ENCODE data around the gene INPP5A.
"Not testable (repeated sequence)": the region's sequence is repeated elsewhere in the genome, so short reads cannot be mapped to it uniquely, and the experiment has no call there.

Gene INPP5A

DNA sequence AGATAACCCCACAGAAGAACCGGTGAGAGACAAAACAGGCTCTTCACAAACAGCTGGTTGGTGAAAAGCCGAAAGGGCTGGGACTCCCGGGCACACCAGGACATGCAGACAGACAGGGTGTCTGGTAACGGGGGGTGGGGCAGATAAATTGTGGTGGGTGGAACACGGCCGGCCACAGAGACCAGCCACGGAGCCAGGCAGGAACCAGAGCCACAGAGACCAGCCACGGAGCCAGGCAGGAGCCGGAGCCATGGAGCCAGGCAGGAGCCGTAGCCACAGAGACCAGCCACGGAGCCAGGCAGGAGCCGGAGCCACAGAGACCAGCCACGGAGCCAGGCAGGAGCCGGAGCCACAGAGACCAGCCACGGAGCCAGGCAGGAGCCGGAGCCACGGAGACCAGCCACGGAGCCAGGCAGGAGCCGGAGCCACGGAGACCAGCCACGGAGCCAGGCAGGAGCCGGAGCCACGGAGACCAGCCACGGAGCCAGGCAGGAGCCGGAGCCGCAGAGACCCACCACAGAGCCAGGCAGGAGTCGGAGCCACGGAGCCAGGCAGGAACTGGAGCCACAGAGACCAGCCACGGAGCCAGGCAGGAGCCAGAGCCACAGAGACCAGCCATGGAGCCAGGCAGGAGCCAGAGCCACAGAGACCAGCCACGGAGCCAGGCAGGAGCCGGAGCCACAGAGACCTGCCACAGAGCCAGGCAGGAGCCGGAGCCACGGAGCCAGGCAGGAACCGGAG, 288.4 kb downstream of the INPP5A start:
- not testable (repeated sequence) for H2BK5ac ChIP-seq (ENCODE audit: low read length); H3K9ac ChIP-seq (ENCODE audit: low read length); H3K56ac ChIP-seq (ENCODE audit: low read length); H3K4ac ChIP-seq (ENCODE audit: low read depth, low read length); H3K79me1 ChIP-seq (ENCODE audit: low read length); H3K27ac ChIP-seq (ENCODE audit: low read depth, low read length); H3K4me1 ChIP-seq (ENCODE audit: control insufficient read depth, low read depth, low read length); H3K79me2 ChIP-seq (ENCODE audit: control insufficient read depth, insufficient read depth, low read length); H3K4me2 ChIP-seq (ENCODE audit: low read length); H3K36me3 ChIP-seq (ENCODE audit: control insufficient read depth, insufficient read depth, low read length); H3K4me3 ChIP-seq (ENCODE audit: low read length); H4K8ac ChIP-seq (ENCODE audit: low read depth, low read length); H4K5ac ChIP-seq (ENCODE audit: low read length); H2AK5ac ChIP-seq (ENCODE audit: low read length); H3K27me3 ChIP-seq (ENCODE audit: insufficient read depth, low read length, poor library complexity); H2BK15ac ChIP-seq (replicated peaks; ENCODE audit: low read depth); H2BK120ac ChIP-seq (ENCODE audit: low read depth, low read length); H3K18ac ChIP-seq (ENCODE audit: low read length); H3K23ac ChIP-seq (ENCODE audit: low read length)
- WGBS (ENCODE audit: extremely low coverage, insufficient coverage, low lambda C conversion rate): no CpG with 5 or more reads among the region's 34 CpGs
- DNase-seq: peak; percentile 21

DNA sequence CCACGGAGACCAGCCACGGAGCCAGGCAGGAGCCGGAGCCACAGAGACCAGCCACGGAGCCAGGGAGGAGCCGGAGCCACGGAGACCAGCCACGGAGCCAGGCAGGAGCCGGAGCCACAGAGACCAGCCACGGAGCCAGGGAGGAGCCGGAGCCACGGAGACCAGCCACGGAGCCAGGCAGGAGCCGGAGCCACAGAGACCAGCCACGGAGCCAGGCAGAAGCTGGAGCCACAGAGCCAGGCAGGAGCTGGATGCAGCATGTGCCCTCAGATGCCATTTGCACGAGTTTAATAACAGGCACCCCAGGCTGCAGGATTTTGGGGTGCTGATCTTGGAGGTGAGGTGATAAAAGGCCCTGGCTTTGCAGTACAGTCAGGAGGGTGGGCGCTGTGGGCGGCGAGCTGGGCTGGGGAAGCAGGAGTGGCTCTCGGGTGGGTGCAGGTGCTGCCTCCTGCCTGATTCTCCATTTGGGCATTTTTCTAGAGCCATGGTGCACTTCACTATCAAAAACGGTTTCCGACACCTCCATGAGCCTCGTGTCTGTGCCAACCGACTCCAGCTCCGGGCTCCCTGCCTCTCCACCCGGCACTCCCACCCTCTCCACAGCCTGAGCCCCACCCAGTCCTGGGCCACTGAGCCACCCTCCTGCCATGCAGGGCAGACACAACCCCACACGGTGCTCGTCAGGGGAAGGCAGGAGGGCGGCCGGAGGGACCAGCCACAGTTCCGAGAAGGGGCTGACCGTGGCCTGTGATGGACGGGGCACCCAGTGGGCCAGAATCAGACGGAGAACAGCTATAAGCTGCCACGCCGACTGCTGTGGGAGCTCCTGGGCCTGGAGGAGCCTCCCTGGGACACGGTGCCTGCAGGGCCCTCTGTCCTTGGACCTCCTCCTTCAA, 289.2 kb downstream of the INPP5A start:
- Histone ChIP-seq H3K27me3 (ENCODE audit: insufficient read depth, low read length, poor library complexity) (no peaks in the 10 kb centered on the region), H3K79me2 (ENCODE audit: control insufficient read depth, insufficient read depth, low read length) (no peaks in the 10 kb centered on the region), H2AK5ac (ENCODE audit: low read length) (no peak overlapping the region), H4K5ac (ENCODE audit: low read length) (no peak overlapping the region), H3K4ac (ENCODE audit: low read depth, low read length) (no peak overlapping the region), H3K18ac (ENCODE audit: low read length) (no peak overlapping the region), H3K4me1 (ENCODE audit: control insufficient read depth, low read depth, low read length) (no peaks in the 10 kb centered on the region), H3K4me3 (ENCODE audit: low read length) (no peak overlapping the region), H2BK120ac (ENCODE audit: low read depth, low read length) (no peak overlapping the region), H3K23ac (ENCODE audit: low read length) (no peak overlapping the region), H3K4me2 (ENCODE audit: low read length) (no peak overlapping the region), H3K36me3 (ENCODE audit: control insufficient read depth, insufficient read depth, low read length) (no peaks in the 10 kb centered on the region), H2BK15ac (replicated peaks; ENCODE audit: low read depth) (no peak overlapping the region), H4K8ac (ENCODE audit: low read depth, low read length) (no peak overlapping the region), H3K27ac (ENCODE audit: low read depth, low read length) (no peak overlapping the region), H2BK5ac (ENCODE audit: low read length) (no peak overlapping the region), H3K56ac (ENCODE audit: low read length) (no peak overlapping the region), H3K9ac (ENCODE audit: low read length) (no peak overlapping the region), H3K79me1 (ENCODE audit: low read length) (no peaks in the 10 kb centered on the region)
- no CpG with 5 or more reads among the region's 36 CpGs for WGBS (ENCODE audit: extremely low coverage, insufficient coverage, low lambda C conversion rate)
- DNase-seq: no peak

DNA sequence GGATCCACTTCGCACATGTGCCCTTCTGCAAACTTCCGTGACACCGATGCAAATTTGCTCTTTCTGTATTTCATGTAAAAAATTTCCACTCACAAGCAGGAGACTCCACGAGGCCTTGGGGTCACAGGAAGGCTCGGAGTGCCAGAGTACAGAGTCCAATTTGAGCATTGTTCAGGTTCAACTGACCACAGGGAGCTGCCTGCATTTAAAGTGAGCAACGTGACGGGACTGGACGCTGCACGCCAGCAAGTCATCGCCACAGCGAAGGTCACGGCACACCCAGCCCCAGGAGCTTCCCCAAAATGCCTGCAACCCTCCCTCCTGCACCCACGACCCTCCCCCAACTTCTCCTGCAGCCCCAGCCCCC, 289.8 kb downstream of the INPP5A start:
- no peak overlapping the region for H3K4me2 ChIP-seq (ENCODE audit: low read length)
- no peaks in the 10 kb centered on the region for H3K79me1 ChIP-seq (ENCODE audit: low read length)
- H3K4me1 ChIP-seq (ENCODE audit: control insufficient read depth, low read depth, low read length): no peaks in the 10 kb centered on the region
- no peak overlapping the region for H3K4me3 ChIP-seq (ENCODE audit: low read length)
- no peak overlapping the region for H3K9ac ChIP-seq (ENCODE audit: low read length)
- H4K5ac ChIP-seq (ENCODE audit: low read length): no peak overlapping the region
- no peak overlapping the region for H3K27ac ChIP-seq (ENCODE audit: low read depth, low read length)
- no peak overlapping the region for H2BK15ac ChIP-seq (replicated peaks; ENCODE audit: low read depth)
- H2AK5ac ChIP-seq (ENCODE audit: low read length): no peak overlapping the region
- no peaks in the 10 kb centered on the region for H3K79me2 ChIP-seq (ENCODE audit: control insufficient read depth, insufficient read depth, low read length)
- no peak overlapping the region for H3K4ac ChIP-seq (ENCODE audit: low read depth, low read length)
- H3K23ac ChIP-seq (ENCODE audit: low read length): no peak overlapping the region
- H3K18ac ChIP-seq (ENCODE audit: low read length): no peak overlapping the region
- no peaks in the 10 kb centered on the region for H3K36me3 ChIP-seq (ENCODE audit: control insufficient read depth, insufficient read depth, low read length)
- no peak overlapping the region for H3K56ac ChIP-seq (ENCODE audit: low read length)
- H2BK5ac ChIP-seq (ENCODE audit: low read length): no peak overlapping the region
- no peak overlapping the region for H4K8ac ChIP-seq (ENCODE audit: low read depth, low read length)
- no peak for DNase-seq
- no peaks in the 10 kb centered on the region for H3K27me3 ChIP-seq (ENCODE audit: insufficient read depth, low read length, poor library complexity)
- H2BK120ac ChIP-seq (ENCODE audit: low read depth, low read length): no peak overlapping the region
- no CpG with 5 or more reads among the region's 13 CpGs for WGBS (ENCODE audit: extremely low coverage, insufficient coverage, low lambda C conversion rate)

DNA sequence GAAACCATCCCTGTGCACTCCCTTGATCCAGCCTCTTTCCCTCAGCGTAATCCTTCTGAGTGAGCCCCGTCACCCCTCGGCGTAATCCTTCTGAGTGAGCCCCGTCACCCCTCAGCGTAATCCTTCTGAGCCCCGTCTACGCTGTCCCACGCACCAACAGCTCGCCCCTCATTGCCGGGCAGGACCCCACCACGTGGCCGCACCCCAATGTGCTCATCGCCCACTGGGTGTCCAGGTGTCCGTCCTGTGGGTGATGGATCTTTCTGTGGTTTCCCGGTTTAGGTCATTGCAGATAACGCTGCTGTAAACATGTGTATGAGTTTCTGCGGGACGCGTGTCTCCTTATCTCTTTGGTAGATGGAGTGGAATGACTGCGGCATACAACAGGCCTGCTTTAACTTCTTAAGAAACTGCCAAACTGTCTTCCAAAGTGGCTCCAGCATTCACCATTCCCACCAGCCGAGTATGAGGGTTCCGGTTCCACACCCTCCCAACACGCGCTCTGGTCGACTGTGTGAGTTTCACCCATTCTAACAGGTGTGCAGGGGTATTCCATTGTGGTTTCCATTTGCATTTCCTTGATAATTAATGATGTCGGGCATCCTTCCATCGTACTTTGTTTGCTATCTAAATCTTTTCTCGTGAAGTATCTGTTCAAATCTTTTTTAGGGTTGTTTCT, 290.4 kb downstream of the INPP5A start:
- Histone ChIP-seq H2BK15ac (replicated peaks; ENCODE audit: low read depth) (no peak overlapping the region), H2AK5ac (ENCODE audit: low read length) (no peak overlapping the region), H4K8ac (ENCODE audit: low read depth, low read length) (no peak overlapping the region), H3K56ac (ENCODE audit: low read length) (no peak overlapping the region), H2BK5ac (ENCODE audit: low read length) (no peak overlapping the region), H4K5ac (ENCODE audit: low read length) (no peak overlapping the region), H3K4me2 (ENCODE audit: low read length) (no peak overlapping the region), H3K79me1 (ENCODE audit: low read length) (no peaks in the 10 kb centered on the region), H3K4ac (ENCODE audit: low read depth, low read length) (no peak overlapping the region), H3K79me2 (ENCODE audit: control insufficient read depth, insufficient read depth, low read length) (no peaks in the 10 kb centered on the region), H3K27ac (ENCODE audit: low read depth, low read length) (no peak overlapping the region), H3K36me3 (ENCODE audit: control insufficient read depth, insufficient read depth, low read length) (no peaks in the 10 kb centered on the region), H3K23ac (ENCODE audit: low read length) (no peak overlapping the region), H3K4me3 (ENCODE audit: low read length) (no peak overlapping the region), H3K18ac (ENCODE audit: low read length) (no peak overlapping the region), H2BK120ac (ENCODE audit: low read depth, low read length) (no peak overlapping the region), H3K27me3 (ENCODE audit: insufficient read depth, low read length, poor library complexity) (no peaks in the 10 kb centered on the region), H3K4me1 (ENCODE audit: control insufficient read depth, low read depth, low read length) (no peaks in the 10 kb centered on the region), H3K9ac (ENCODE audit: low read length) (no peak overlapping the region)
- WGBS (ENCODE audit: extremely low coverage, insufficient coverage, low lambda C conversion rate): no CpG with 5 or more reads among the region's 29 CpGs
- no peak for DNase-seq

DNA sequence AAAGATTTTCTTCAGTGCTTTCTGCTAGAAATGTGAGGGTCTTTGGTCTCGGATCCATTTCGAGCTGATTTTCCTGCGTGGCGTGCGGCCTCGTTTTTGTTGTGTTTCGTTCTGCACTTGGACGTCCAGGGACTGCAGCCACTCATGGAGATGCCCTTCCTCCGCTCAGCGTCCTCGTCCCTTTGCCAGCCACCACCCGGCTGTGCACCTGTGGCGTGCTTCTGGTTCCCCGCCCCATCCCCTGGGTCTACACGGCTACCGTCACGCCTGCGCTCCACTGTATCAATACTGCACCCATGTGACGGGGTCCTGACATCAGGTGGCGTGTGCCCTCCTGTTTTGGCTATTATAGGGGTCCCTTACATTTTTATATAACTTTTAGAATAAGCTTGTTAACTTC, 291.1 kb downstream of the INPP5A start:
- no peak overlapping the region for H2BK5ac ChIP-seq (ENCODE audit: low read length)
- no peak for DNase-seq
- no peak overlapping the region for H3K9ac ChIP-seq (ENCODE audit: low read length)
- H3K18ac ChIP-seq (ENCODE audit: low read length): no peak overlapping the region
- no peak overlapping the region for H3K56ac ChIP-seq (ENCODE audit: low read length)
- no peak overlapping the region for H2BK120ac ChIP-seq (ENCODE audit: low read depth, low read length)
- no peaks in the 10 kb centered on the region for H3K79me1 ChIP-seq (ENCODE audit: low read length)
- no peak overlapping the region for H3K27ac ChIP-seq (ENCODE audit: low read depth, low read length)
- H2BK15ac ChIP-seq (replicated peaks; ENCODE audit: low read depth): no peak overlapping the region
- H3K4ac ChIP-seq (ENCODE audit: low read depth, low read length): no peak overlapping the region
- H3K4me2 ChIP-seq (ENCODE audit: low read length): no peak overlapping the region
- H2AK5ac ChIP-seq (ENCODE audit: low read length): no peak overlapping the region
- WGBS (ENCODE audit: extremely low coverage, insufficient coverage, low lambda C conversion rate): no CpG with 5 or more reads among the region's 20 CpGs
- H3K36me3 ChIP-seq (ENCODE audit: control insufficient read depth, insufficient read depth, low read length): no peaks in the 10 kb centered on the region
- no peak overlapping the region for H4K5ac ChIP-seq (ENCODE audit: low read length)
- H3K23ac ChIP-seq (ENCODE audit: low read length): no peak overlapping the region
- H3K79me2 ChIP-seq (ENCODE audit: control insufficient read depth, insufficient read depth, low read length): no peaks in the 10 kb centered on the region
- no peak overlapping the region for H3K4me3 ChIP-seq (ENCODE audit: low read length)
- no peaks in the 10 kb centered on the region for H3K4me1 ChIP-seq (ENCODE audit: control insufficient read depth, low read depth, low read length)
- H3K27me3 ChIP-seq (ENCODE audit: insufficient read depth, low read length, poor library complexity): no peaks in the 10 kb centered on the region
- H4K8ac ChIP-seq (ENCODE audit: low read depth, low read length): no peak overlapping the region

Data from mesendoderm (in vitro differentiated cells).